Neural cell (in vitro differentiated cells): Measurements from ENCODE around the gene KCNAB2. TPM values are rescaled to one million over a fixed set of nuclear protein-coding genes. Genes with fewer than 3 reads are reported as not detected.

ENCODE experiments used
- H2AFZ ChIP-seq: fragments of 200-600, 300-800 bp; sonication (generic), shearing (Covaris generic); 2 replicates; pipeline ENCODE4 v1.6.0; 2014; ENCODE audit warnings: low read depth, mild to moderate bottlenecking, antibody characterized with exemption, low read length, moderate library complexity
- H3F3A ChIP-seq: fragments of 200-600 bp; shearing (Covaris generic); 2 replicates; pipeline ENCODE4 v1.6.1; 2016; ENCODE audit warnings: mild to moderate bottlenecking, moderate library complexity, mixed read lengths, antibody characterized with exemption, low read length; ENCODE audit not compliant: insufficient read depth, poor library complexity, severe bottlenecking
- H3K27ac ChIP-seq: fragments of 200-600, 300-800 bp; sonication (generic), shearing (Covaris generic); 2 replicates; pipeline ENCODE4 v1.5.1; 2014; ENCODE audit warnings: mild to moderate bottlenecking, low read length, moderate library complexity
- H3K27me3 ChIP-seq: fragments of 300-800, 200-600 bp; sonication (generic), shearing (Covaris generic); 2 replicates; pipeline ENCODE4 v1.6.0; 2014; ENCODE audit warnings: mild to moderate bottlenecking, low read depth, low read length, moderate library complexity; ENCODE audit not compliant: insufficient read depth
- H3K36me3 ChIP-seq: fragments of 300-800, 200-600 bp; sonication (generic), shearing (Covaris generic); 2 replicates; pipeline ENCODE4 v1.5.1; 2014; ENCODE audit warnings: mild to moderate bottlenecking, antibody characterized with exemption, low read length, moderate library complexity; ENCODE audit not compliant: insufficient read depth
- H3K4me2 ChIP-seq: fragments of 300-800, 200-600 bp; sonication (generic), shearing (Covaris generic); 2 replicates; pipeline ENCODE4 v1.6.0; 2014; ENCODE audit warnings: mild to moderate bottlenecking, low read length
- H3K4me3 ChIP-seq: fragments of 300-800, 200-600 bp; sonication (generic), shearing (Covaris generic); 2 replicates; pipeline ENCODE4 v1.5.1; 2014; ENCODE audit warnings: mild to moderate bottlenecking, low read length, moderate library complexity
- H3K79me2 ChIP-seq: fragments of 200-600 bp; shearing (Covaris generic); replicated peaks from 2 replicates; pipeline ENCODE4 v1.6.0; 2014; ENCODE audit warnings: mild to moderate bottlenecking, low read length, moderate library complexity; ENCODE audit not compliant: insufficient read depth
- H3K9ac ChIP-seq: fragments of 300-800, 200-600 bp; sonication (generic), shearing (Covaris generic); 2 replicates; pipeline ENCODE4 v1.6.1; 2016; ENCODE audit warnings: mild to moderate bottlenecking, low read length, mixed read lengths
- H3K9me2 ChIP-seq: fragments of 200-600 bp; shearing (Covaris generic); 2 replicates; pipeline ENCODE4 v1.6.1; 2016; ENCODE audit warnings: mild to moderate bottlenecking, low read length, mixed read lengths; ENCODE audit not compliant: insufficient read depth
- H3K9me3 ChIP-seq: fragments of 200-600, 300-800 bp; sonication (generic), shearing (Covaris generic); 2 replicates; pipeline ENCODE4 v1.6.1; 2016; ENCODE audit warnings: mild to moderate bottlenecking, mixed run types, low read length, moderate library complexity, mixed read lengths
- H4K20me1 ChIP-seq: fragments of 200-600 bp; shearing (Covaris generic); 2 replicates; pipeline ENCODE4 v1.6.1; 2016; ENCODE audit warnings: mild to moderate bottlenecking, mixed run types; ENCODE audit not compliant: insufficient read depth
- EP300 ChIP-seq: fragments of 450-650 bp; conservative IDR thresholded peaks from 2 replicates; pipeline ENCODE4 v1.6.1; 2014; ENCODE audit warnings: antibody characterized with exemption, mild to moderate bottlenecking, moderate library complexity; ENCODE audit not compliant: poor library complexity, severe bottlenecking
- EZH2 ChIP-seq: fragments of 200-600, 300-800 bp; shearing (Covaris generic), sonication (generic); IDR thresholded peaks from 2 replicates; pipeline ENCODE4 v1.6.1; 2014; ENCODE audit warnings: antibody characterized with exemption, low read length, borderline replicate concordance, mild to moderate bottlenecking; ENCODE audit not compliant: insufficient read depth, poor library complexity, severe bottlenecking
- MXI1 ChIP-seq: fragments of 450-650 bp; conservative IDR thresholded peaks from 2 replicates; pipeline ENCODE4 v1.6.1; 2014; ENCODE audit warnings: antibody characterized with exemption, mild to moderate bottlenecking; ENCODE audit not compliant: poor library complexity, severe bottlenecking
- POLR2AphosphoS5 ChIP-seq: IDR thresholded peaks from 2 replicates; pipeline ENCODE4 v1.6.1; 2012
- RAD21 ChIP-seq: fragments of 450-650 bp; conservative IDR thresholded peaks from 2 replicates; pipeline ENCODE4 v1.6.1; 2014; ENCODE audit warnings: antibody characterized with exemption, mild to moderate bottlenecking, moderate library complexity
- SMC3 ChIP-seq: fragments of 450-650 bp; conservative IDR thresholded peaks from 2 replicates; pipeline ENCODE4 v1.6.1; 2014; ENCODE audit warnings: antibody characterized with exemption, mild to moderate bottlenecking, moderate library complexity; ENCODE audit not compliant: poor library complexity
- TAF1 ChIP-seq: IDR thresholded peaks from 2 replicates; pipeline ENCODE4 v1.6.1; 2012; ENCODE audit warnings: low read depth
- polyA plus RNA-seq: library from polyadenylated mRNA; depleted of rRNA; stranded (reverse); fragments of >200 nt; gene quantifications from 2 replicates; pipeline ENCODE4 v1.2.3, GENCODE V29; 2014
- TF ChIP-seq, protein P1 (sequence below): IDR thresholded peaks from 2 replicates; pipeline ENCODE4 v1.6.1; 2012; ENCODE audit warnings: borderline replicate concordance
- TF ChIP-seq, protein P2 (sequence below): fragments of 450-650 bp; IDR thresholded peaks from 2 replicates; pipeline ENCODE4 v1.5.1; 2014; ENCODE audit warnings: antibody characterized with exemption, mild to moderate bottlenecking, moderate library complexity; ENCODE audit not compliant: poor library complexity, severe bottlenecking

KCNAB2 gene
- polyA plus RNA-seq, 1 donor from 2014 or later: 11.7 TPM

DNA sequence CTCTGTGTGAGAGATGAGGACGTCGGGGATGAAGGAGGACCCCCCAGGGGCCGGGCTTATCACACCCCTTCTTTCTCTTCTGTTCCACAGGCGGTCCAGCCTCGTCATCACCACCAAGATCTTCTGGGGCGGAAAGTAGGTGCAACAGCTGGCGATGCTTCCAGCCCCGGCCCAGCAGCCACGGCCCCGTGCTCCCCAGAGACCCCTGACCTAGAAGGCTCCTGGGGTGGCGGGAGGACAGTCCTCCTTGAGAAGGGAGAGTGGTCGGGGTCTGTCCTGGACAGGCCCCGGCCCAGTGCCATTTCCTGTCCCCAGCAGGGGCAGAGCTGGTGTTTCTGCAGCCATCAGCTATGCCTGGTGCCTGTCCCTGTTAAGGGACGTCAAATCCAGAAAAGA is 41.7 kb downstream of the KCNAB2 start:
- H3K27me3 ChIP-seq: no peaks in the 10 kb centered on the region
- no peak overlapping the region for H3K27ac ChIP-seq
- no peak overlapping the region for H3K4me2 ChIP-seq
- TF ChIP-seq RAD21 (no peak), SMC3 (no peak), TAF1 (no peak), EP300 (no peak), MXI1 (no peak), EZH2 (no peak)
- no peak overlapping the region for H3K9ac ChIP-seq
- H3K36me3 ChIP-seq: no peaks in the 10 kb centered on the region
- H3K9me3 ChIP-seq: no peaks in the 10 kb centered on the region
- H3K79me2 ChIP-seq: no peaks in the 10 kb centered on the region
- peaks cover 3% of the 10 kb centered on the region for H3F3A ChIP-seq
- H2AFZ ChIP-seq: no peak overlapping the region
- H4K20me1 ChIP-seq: no peaks in the 10 kb centered on the region
- H3K4me3 ChIP-seq: no peak overlapping the region
- H3K9me2 ChIP-seq: no peaks in the 10 kb centered on the region

DNA sequence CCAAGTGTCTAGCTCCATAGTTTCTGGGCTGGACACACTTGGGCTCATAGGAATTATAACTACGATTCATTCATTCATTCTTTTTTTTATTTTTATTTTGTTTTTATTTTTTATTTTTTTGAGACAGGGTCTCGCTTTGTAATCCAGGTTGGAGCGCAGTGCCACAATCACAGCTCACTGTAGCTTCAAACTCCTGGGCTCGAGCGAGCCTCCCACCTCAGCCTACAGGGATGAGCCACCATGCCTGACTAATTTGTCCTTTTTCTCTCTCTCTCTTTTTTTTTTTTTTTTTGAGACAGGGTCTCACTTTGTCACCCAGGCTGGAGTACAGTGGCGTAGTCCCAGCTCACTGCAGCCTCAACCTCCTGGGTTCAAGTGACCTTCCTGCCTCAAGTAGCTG is 42.3 kb downstream of the KCNAB2 start:
- Histone ChIP-seq H3K4me2 (no peak overlapping the region), H3K27ac (no peak overlapping the region), H3K4me3 (no peak overlapping the region), H3K9me2 (no peaks in the 10 kb centered on the region), H2AFZ (no peak overlapping the region), H3F3A (peaks cover 3% of the 10 kb centered on the region), H3K27me3 (no peaks in the 10 kb centered on the region), H3K36me3 (no peaks in the 10 kb centered on the region), H3K79me2 (no peaks in the 10 kb centered on the region), H3K9me3 (no peaks in the 10 kb centered on the region), H4K20me1 (no peaks in the 10 kb centered on the region), H3K9ac (no peak overlapping the region)
- no peak for TF ChIP-seq SMC3
- TF ChIP-seq EP300: no peak

DNA sequence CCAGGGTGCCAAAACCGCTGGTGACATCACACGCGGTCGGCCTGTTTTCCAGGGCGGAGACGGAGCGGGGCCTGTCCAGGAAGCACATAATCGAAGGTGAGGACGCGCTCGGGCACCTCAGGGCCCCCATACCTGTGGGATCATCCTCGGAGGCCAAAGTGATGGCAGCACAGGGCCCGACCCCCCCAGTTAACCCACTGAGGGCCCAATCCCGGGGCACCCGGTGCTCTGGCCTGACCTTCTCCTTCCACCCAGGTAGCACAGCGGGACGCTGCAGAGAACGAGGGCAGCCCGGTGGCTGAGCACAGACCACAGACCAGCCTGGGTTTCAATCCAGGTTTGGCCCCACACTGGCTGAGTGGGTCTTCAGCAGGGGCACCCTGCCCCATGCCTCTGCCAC is 43.3 kb downstream of the KCNAB2 start:
- H3K27ac ChIP-seq: no peak overlapping the region
- H4K20me1 ChIP-seq: no peaks in the 10 kb centered on the region
- H3F3A ChIP-seq: peaks cover 3% of the 10 kb centered on the region
- TF ChIP-seq MXI1: no peak
- TF ChIP-seq RAD21: no peak
- no peak for TF ChIP-seq POLR2AphosphoS5
- TF ChIP-seq SMC3: no peak
- TF ChIP-seq, protein P1, sequence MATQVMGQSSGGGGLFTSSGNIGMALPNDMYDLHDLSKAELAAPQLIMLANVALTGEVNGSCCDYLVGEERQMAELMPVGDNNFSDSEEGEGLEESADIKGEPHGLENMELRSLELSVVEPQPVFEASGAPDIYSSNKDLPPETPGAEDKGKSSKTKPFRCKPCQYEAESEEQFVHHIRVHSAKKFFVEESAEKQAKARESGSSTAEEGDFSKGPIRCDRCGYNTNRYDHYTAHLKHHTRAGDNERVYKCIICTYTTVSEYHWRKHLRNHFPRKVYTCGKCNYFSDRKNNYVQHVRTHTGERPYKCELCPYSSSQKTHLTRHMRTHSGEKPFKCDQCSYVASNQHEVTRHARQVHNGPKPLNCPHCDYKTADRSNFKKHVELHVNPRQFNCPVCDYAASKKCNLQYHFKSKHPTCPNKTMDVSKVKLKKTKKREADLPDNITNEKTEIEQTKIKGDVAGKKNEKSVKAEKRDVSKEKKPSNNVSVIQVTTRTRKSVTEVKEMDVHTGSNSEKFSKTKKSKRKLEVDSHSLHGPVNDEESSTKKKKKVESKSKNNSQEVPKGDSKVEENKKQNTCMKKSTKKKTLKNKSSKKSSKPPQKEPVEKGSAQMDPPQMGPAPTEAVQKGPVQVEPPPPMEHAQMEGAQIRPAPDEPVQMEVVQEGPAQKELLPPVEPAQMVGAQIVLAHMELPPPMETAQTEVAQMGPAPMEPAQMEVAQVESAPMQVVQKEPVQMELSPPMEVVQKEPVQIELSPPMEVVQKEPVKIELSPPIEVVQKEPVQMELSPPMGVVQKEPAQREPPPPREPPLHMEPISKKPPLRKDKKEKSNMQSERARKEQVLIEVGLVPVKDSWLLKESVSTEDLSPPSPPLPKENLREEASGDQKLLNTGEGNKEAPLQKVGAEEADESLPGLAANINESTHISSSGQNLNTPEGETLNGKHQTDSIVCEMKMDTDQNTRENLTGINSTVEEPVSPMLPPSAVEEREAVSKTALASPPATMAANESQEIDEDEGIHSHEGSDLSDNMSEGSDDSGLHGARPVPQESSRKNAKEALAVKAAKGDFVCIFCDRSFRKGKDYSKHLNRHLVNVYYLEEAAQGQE: no peak
- TF ChIP-seq TAF1: no peak
- TF ChIP-seq EP300: no peak
- TF ChIP-seq, protein P2, sequence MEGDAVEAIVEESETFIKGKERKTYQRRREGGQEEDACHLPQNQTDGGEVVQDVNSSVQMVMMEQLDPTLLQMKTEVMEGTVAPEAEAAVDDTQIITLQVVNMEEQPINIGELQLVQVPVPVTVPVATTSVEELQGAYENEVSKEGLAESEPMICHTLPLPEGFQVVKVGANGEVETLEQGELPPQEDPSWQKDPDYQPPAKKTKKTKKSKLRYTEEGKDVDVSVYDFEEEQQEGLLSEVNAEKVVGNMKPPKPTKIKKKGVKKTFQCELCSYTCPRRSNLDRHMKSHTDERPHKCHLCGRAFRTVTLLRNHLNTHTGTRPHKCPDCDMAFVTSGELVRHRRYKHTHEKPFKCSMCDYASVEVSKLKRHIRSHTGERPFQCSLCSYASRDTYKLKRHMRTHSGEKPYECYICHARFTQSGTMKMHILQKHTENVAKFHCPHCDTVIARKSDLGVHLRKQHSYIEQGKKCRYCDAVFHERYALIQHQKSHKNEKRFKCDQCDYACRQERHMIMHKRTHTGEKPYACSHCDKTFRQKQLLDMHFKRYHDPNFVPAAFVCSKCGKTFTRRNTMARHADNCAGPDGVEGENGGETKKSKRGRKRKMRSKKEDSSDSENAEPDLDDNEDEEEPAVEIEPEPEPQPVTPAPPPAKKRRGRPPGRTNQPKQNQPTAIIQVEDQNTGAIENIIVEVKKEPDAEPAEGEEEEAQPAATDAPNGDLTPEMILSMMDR: no peak
- no peak for TF ChIP-seq EZH2
- no peak overlapping the region for H3K4me3 ChIP-seq
- H3K27me3 ChIP-seq: no peaks in the 10 kb centered on the region
- H3K9me3 ChIP-seq: no peaks in the 10 kb centered on the region
- H3K36me3 ChIP-seq: no peaks in the 10 kb centered on the region
- H2AFZ ChIP-seq: no peak overlapping the region
- no peak overlapping the region for H3K4me2 ChIP-seq
- no peaks in the 10 kb centered on the region for H3K9me2 ChIP-seq
- H3K79me2 ChIP-seq: no peaks in the 10 kb centered on the region
- H3K9ac ChIP-seq: no peak overlapping the region
